Colonic mucosa (tissue), 4 donors: ENCODE results near the gene DHRS1. TPM values are rescaled to one million over a fixed set of nuclear protein-coding genes. Genes with fewer than 3 reads are reported as not detected.

Experiments
- DNase-seq: peaks from one replicate; pipeline ENCODE4 v3.0.0-alpha.2; 2020
- H3K27ac ChIP-seq: fragments of 200-600 bp; one replicate; pipeline ENCODE4 v1.8.0; 2021
- H3K27me3 ChIP-seq: fragments of 200-600 bp; one replicate; pipeline ENCODE4 v1.8.0; 2021
- H3K36me3 ChIP-seq: fragments of 200-600 bp; one replicate; pipeline ENCODE4 v1.8.0; 2021
- H3K4me1 ChIP-seq: fragments of 200-600 bp; one replicate; pipeline ENCODE4 v1.8.0; 2021; ENCODE audit warnings: mild to moderate bottlenecking
- H3K4me3 ChIP-seq: fragments of 200-600 bp; one replicate; pipeline ENCODE4 v1.8.0; 2021
- H3K9ac ChIP-seq, 2 donors: one replicate each; pipeline ENCODE4 v1.7.0; 2013; ENCODE audit warnings: control low read depth in 2 of 2, low read depth in 2 of 2, low read length in 2 of 2
- H3K9me3 ChIP-seq: fragments of 200-600 bp; one replicate; pipeline ENCODE4 v1.8.0; 2021
- intact Hi-C: fragments of 100-400 bp; cut with DNase I; formaldehyde crosslinking; loops from one replicate; pipeline ENCODE4 v1.14.1; 2022
- total RNA-seq, 2 donors: library from RNA; stranded (reverse); fragmentation: NEBNext Ultra II Directional in 1 of 2; extraction: Animal tissue kit (Norgen Biotek cat#: 25700) in 1 of 2; gene quantifications; one replicate each; pipeline ENCODE4 v1.2.1, GENCODE V29; 2021
- TF ChIP-seq, protein P1 (sequence below): fragments of 200-600 bp; IDR thresholded peaks from one replicate; pipeline ENCODE4 v1.8.0; 2022; ENCODE audit warnings: antibody characterized with exemption, mild to moderate bottlenecking
- donor health status: healthy.
- donor health status: DM: no; HTN: no; CAD: no.
- donor health status: DM: no; HTN: no; CAD: no.

Gene DHRS1
- total RNA-seq, 2 donors from 2014 or later, result 38.0 to 42.4 TPM

- TF ChIP-seq, protein P1, sequence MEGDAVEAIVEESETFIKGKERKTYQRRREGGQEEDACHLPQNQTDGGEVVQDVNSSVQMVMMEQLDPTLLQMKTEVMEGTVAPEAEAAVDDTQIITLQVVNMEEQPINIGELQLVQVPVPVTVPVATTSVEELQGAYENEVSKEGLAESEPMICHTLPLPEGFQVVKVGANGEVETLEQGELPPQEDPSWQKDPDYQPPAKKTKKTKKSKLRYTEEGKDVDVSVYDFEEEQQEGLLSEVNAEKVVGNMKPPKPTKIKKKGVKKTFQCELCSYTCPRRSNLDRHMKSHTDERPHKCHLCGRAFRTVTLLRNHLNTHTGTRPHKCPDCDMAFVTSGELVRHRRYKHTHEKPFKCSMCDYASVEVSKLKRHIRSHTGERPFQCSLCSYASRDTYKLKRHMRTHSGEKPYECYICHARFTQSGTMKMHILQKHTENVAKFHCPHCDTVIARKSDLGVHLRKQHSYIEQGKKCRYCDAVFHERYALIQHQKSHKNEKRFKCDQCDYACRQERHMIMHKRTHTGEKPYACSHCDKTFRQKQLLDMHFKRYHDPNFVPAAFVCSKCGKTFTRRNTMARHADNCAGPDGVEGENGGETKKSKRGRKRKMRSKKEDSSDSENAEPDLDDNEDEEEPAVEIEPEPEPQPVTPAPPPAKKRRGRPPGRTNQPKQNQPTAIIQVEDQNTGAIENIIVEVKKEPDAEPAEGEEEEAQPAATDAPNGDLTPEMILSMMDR, result no peak
Observed at GRCh38 chr14:24325963-24326362, 26.4 kb upstream of the DHRS1 start.

DNA sequence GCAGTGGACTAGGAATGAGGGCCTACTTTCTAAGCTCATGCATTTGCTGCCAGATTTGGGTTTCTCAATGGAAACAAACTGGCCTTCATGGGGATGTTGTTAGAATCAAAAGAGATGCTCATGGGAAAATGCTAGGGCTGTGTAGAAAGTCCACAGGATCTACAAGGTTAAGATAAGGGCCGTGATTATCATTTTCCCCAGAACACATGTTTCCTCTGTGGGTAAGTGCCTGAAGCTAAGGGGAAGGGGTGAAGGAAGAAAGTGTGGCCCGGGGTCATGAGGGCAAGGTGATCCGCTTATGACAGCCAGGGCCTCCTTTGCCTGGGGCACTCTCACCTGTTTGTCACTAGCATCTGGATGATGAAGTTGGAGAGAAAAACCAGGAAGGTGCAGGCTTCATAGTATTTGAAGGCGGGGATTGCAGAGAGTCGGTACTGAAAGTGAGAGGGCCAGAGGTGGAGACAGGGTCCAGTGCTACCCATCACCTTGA, 25.5 kb upstream of the DHRS1 start:
- H3K9me3 ChIP-seq, result no peaks in the 10 kb centered on the region
- H3K36me3 ChIP-seq, result no peaks in the 10 kb centered on the region
- no peak overlapping the region for H3K4me3 ChIP-seq
- TF ChIP-seq, protein P1, result no peak
- intact Hi-C loops, result no loop called here
- DNase-seq, result no peak
- H3K27ac ChIP-seq, result no peak overlapping the region
- H3K4me1 ChIP-seq, result no peaks in the 10 kb centered on the region
- H3K27me3 ChIP-seq, result no peaks in the 10 kb centered on the region
- no peak overlapping the region for H3K9ac ChIP-seq

More at GRCh38 chr14:24325963-24326362, 26.4 kb upstream of the DHRS1 start:
- Histone ChIP-seq H3K4me3 (no peak overlapping the region), H3K27ac (no peak overlapping the region), H3K4me1 (no peaks in the 10 kb centered on the region), H3K27me3 (no peaks in the 10 kb centered on the region), H3K9ac (no peak overlapping the region), H3K9me3 (no peaks in the 10 kb centered on the region), H3K36me3 (no peaks in the 10 kb centered on the region)
- DNase-seq, result no peak
- intact Hi-C loops, result no loop called here

DNA sequence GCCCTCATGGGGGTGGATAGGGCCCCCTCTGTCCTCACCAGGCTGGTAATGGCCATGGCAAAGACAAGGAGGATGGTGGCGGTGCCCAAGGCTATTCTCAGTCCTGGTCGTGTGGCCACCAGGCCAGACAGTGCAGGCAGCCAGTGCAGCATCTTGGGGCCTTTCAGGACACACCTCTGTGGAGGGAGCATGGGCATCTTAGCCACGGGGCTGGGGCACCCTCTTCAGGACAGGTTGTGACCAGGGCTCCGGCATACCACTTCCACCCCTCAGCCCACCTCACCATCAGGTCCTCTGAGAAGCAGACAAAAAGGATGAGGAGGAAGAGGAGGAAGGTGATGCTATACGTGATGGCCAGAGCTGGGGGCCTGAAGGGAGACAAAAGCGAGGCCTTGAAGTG, 24.4 kb upstream of the DHRS1 start:
- H3K27ac ChIP-seq, result no peak overlapping the region
- DNase-seq, result no peak
- H3K27me3 ChIP-seq, result no peaks in the 10 kb centered on the region
- intact Hi-C loops, result no loop called here
- no peaks in the 10 kb centered on the region for H3K36me3 ChIP-seq
- TF ChIP-seq, protein P1, result no peak
- no peak overlapping the region for H3K9ac ChIP-seq
- no peak overlapping the region for H3K4me3 ChIP-seq
- H3K4me1 ChIP-seq, result no peaks in the 10 kb centered on the region
- H3K9me3 ChIP-seq, result no peaks in the 10 kb centered on the region

DNA sequence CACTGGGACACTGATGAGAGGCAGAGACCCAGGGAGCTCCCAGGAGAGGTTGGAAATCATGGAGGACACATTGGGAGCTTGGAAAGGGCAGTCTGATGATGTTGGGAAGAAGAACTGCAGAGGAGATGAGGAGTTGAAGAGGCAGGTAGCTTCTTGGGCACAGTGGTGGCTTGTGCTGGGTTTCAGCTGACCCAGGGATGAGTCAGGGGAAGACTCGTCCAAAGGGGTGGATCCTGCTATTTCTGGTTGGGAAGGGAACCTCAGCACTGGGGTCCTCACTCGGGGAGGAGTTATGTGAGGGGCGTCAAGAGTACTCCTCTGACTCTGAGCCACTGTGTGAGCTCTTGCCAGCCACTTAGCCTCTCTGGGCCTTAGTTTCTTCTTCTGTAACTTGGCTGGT, 23.8 kb upstream of the DHRS1 start:
- Histone ChIP-seq H3K4me1 (no peaks in the 10 kb centered on the region), H3K9ac (no peak overlapping the region), H3K27ac (no peak overlapping the region), H3K27me3 (no peaks in the 10 kb centered on the region), H3K36me3 (no peaks in the 10 kb centered on the region), H3K9me3 (no peaks in the 10 kb centered on the region), H3K4me3 (no peak overlapping the region)
- intact Hi-C loops, result no loop called here
- TF ChIP-seq, protein P1, result no peak
- no peak for DNase-seq

GRCh38 chr14:24322672-24323071, 23.1 kb upstream of the DHRS1 start:
- DNase-seq, result no peak
- Histone ChIP-seq H3K36me3 (no peaks in the 10 kb centered on the region), H3K9me3 (no peaks in the 10 kb centered on the region), H3K27ac (no peak overlapping the region), H3K4me3 (no peak overlapping the region), H3K4me1 (no peaks in the 10 kb centered on the region), H3K9ac (no peak overlapping the region), H3K27me3 (no peaks in the 10 kb centered on the region)
- TF ChIP-seq, protein P1, result no peak
- intact Hi-C loops, result no loop called here
